Gastrocnemius medialis (tissue), 4 donors: ENCODE results near the gene RUFY2. TPM values are rescaled to one million over a fixed set of nuclear protein-coding genes. Genes with fewer than 3 reads are reported as not detected.

ENCODE experiments used
- ATAC-seq, 2 donors: fragments of 150-250 bp; one replicate each; pipeline ENCODE4 v1.9.1; 2016
- DNase-seq, 2 donors: peaks; one replicate each; pipeline ENCODE4 v3.0.0-alpha.2; 2019
- H3K27ac ChIP-seq, 4 donors: fragments of 200-600 bp; sonication (generic); 1 replicate in 1 of 4; 2 replicates in 3 of 4; pipeline ENCODE4 v1.5.1; 2016 to 2018; ENCODE audit warnings: mild to moderate bottlenecking in 2 of 4, moderate library complexity in 1 of 4
- H3K27me3 ChIP-seq, 3 donors: fragments of 200-600 bp; sonication (generic) in 2 of 3; 1 replicate in 1 of 3; 2 replicates in 2 of 3; pipeline versions ENCODE4 v1.5.1 to v1.6.0; 2016 to 2019; ENCODE audit warnings: mild to moderate bottlenecking in 1 of 3, moderate library complexity in 1 of 3
- H3K36me3 ChIP-seq, 2 donors: fragments of 200-600 bp; sonication (generic) in 1 of 2; one replicate each; pipeline ENCODE4 v1.5.1; 2017 to 2018
- H3K4me1 ChIP-seq, 2 donors: fragments of 200-600 bp; sonication (generic) in 1 of 2; one replicate each; pipeline ENCODE4 v1.5.1; 2016 to 2017; ENCODE audit warnings: mild to moderate bottlenecking in 2 of 2
- H3K4me3 ChIP-seq, 4 donors: fragments of 200-600 bp; sonication (generic) in 3 of 4; 1 replicate in 1 of 4; 2 replicates in 3 of 4; pipeline ENCODE4 v1.5.1; 2016 to 2019; ENCODE audit warnings: mild to moderate bottlenecking in 2 of 4
- H3K9me3 ChIP-seq, 3 donors: fragments of 200-600 bp; sonication (generic) in 2 of 3; 1 replicate in 1 of 3; 2 replicates in 2 of 3; pipeline ENCODE4 v1.5.1; 2016 to 2019
- POLR2A ChIP-seq, 2 donors: fragments of 450-650 bp; IDR thresholded peaks; one replicate each; pipeline ENCODE4 v1.6.1; 2017; ENCODE audit warnings: antibody characterized with exemption in 2 of 2, mild to moderate bottlenecking in 2 of 2, moderate library complexity in 2 of 2
- in situ Hi-C, 4 donors: fragments of 200-750 bp; cut with MboI; loops; one replicate each; pipeline versions ENCODE4 v1.15.0 to v1.8.0; 2017; ENCODE audit warnings: low sequenced_read_pairs in 4 of 4
- intact Hi-C: fragments of 100-400 bp; cut with DNase I; formaldehyde crosslinking; loops from one replicate; pipeline ENCODE4 v1.15.1; 2023; ENCODE audit warnings: low total_unique reads
- total RNA-seq, 4 donors: library from RNA; depleted of rRNA; stranded (reverse); fragments of >200 nt; gene quantifications; one replicate each; pipeline versions ENCODE4 v1.1.0 to v1.2.3, GENCODE V29; 2016
- TF ChIP-seq, protein P1 (sequence below), 5 experiments: fragments of 450-650 bp in 3 of 5; fragments of 200-600 bp in 2 of 5; sonication (generic) in 2 of 5; IDR thresholded peaks in 4 of 5; conservative IDR thresholded peaks in 1 of 5; 1 replicate in 4 of 5; 2 replicates in 1 of 5; pipeline ENCODE4 v1.5.1; 2016 to 2019; ENCODE audit warnings: antibody characterized with exemption in 5 of 5, mild to moderate bottlenecking in 3 of 5, moderate library complexity in 3 of 5

Gene RUFY2
- total RNA-seq, 4 donors from 2014 or later, result 8.9 to 15.7 (median 11.7) TPM

GRCh38 chr10:68424454-68425014, 17.5 kb upstream of the RUFY2 start:
- Histone ChIP-seq H3K27me3 (no peaks in the 10 kb centered on the region), H3K27ac (no peak overlapping the region), H3K4me1 (no peaks in the 10 kb centered on the region), H3K4me3 (no peak overlapping the region), H3K9me3 (no peaks in the 10 kb centered on the region), H3K36me3 (no peaks in the 10 kb centered on the region)
- ATAC-seq (no peak), DNase-seq (no peak)
- TF ChIP-seq, protein P1, sequence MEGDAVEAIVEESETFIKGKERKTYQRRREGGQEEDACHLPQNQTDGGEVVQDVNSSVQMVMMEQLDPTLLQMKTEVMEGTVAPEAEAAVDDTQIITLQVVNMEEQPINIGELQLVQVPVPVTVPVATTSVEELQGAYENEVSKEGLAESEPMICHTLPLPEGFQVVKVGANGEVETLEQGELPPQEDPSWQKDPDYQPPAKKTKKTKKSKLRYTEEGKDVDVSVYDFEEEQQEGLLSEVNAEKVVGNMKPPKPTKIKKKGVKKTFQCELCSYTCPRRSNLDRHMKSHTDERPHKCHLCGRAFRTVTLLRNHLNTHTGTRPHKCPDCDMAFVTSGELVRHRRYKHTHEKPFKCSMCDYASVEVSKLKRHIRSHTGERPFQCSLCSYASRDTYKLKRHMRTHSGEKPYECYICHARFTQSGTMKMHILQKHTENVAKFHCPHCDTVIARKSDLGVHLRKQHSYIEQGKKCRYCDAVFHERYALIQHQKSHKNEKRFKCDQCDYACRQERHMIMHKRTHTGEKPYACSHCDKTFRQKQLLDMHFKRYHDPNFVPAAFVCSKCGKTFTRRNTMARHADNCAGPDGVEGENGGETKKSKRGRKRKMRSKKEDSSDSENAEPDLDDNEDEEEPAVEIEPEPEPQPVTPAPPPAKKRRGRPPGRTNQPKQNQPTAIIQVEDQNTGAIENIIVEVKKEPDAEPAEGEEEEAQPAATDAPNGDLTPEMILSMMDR (IDR thresholded peaks at IDR 0.05 in 4 of 5, conservative IDR thresholded peaks at IDR 0.05 in 1 of 5), result no peak
- TF ChIP-seq POLR2A (IDR thresholded peaks at IDR 0.05), result no peak
- in situ Hi-C loops, result no loop called here
- intact Hi-C loops, result no loop called here

DNA sequence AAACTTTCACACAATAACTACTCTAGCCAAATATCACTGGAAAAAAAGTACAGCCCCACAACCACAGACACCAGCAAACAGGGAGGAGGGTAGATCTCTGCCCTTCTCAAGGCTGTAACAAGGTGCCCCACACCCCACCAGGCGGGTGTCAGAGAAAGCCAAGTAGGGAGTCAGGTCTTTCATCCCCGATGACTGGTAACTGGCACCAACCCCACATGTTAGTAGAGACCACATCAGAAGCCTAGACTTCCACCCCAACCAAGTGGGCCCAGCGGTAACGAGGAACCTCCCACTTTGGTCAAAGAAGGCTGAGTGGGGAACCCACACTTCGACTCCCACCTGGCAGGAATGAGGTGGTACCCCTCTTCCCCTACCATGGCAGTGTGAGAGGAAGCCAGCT, 16.4 kb upstream of the RUFY2 start:
- TF ChIP-seq, protein P1 (IDR thresholded peaks at IDR 0.05 in 4 of 5, conservative IDR thresholded peaks at IDR 0.05 in 1 of 5), result no peak
- no peak for TF ChIP-seq POLR2A (IDR thresholded peaks at IDR 0.05)
- DNase-seq (no peak), ATAC-seq (no peak)
- intact Hi-C loops, result no loop called here
- Histone ChIP-seq H3K36me3 (no peaks in the 10 kb centered on the region), H3K27ac (no peak overlapping the region), H3K4me3 (no peak overlapping the region), H3K4me1 (no peaks in the 10 kb centered on the region), H3K27me3 (no peaks in the 10 kb centered on the region), H3K9me3 (no peaks in the 10 kb centered on the region)
- in situ Hi-C loops, result no loop called here

DNA sequence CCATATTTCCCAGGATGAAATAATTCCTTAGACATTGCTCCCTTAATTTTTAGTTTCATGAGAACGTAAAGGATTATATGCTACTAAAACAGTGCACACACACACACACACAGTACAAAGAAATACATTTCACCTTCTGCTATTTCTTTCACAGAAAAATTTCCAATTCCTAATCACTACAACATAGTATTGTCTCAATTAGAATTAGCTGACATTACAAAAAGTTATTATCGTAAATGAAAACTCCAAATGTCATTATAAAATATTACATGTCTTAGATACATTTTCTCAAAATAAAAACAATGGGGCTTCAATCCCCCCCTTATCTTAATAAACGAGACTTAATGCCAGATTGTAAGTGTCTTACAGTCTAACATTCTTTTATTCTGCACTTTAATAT, 12.3 kb upstream of the RUFY2 start:
- H3K27me3 ChIP-seq, result no peaks in the 10 kb centered on the region
- intact Hi-C loops, result no loop called here
- no peak overlapping the region for H3K4me3 ChIP-seq
- no peak overlapping the region for H3K27ac ChIP-seq
- H3K4me1 ChIP-seq, result no peaks in the 10 kb centered on the region
- in situ Hi-C loops, result no loop called here
- no peak for DNase-seq
- no peaks in the 10 kb centered on the region for H3K36me3 ChIP-seq
- TF ChIP-seq, protein P1 (IDR thresholded peaks at IDR 0.05 in 4 of 5, conservative IDR thresholded peaks at IDR 0.05 in 1 of 5), result no peak
- no peak for TF ChIP-seq POLR2A (IDR thresholded peaks at IDR 0.05)
- ATAC-seq, result no peak
- H3K9me3 ChIP-seq, result no peaks in the 10 kb centered on the region

GRCh38 chr10:68408898-68409518, 1.9 kb upstream of the RUFY2 start:
- no peak for TF ChIP-seq POLR2A (IDR thresholded peaks at IDR 0.05)
- TF ChIP-seq, protein P1 (IDR thresholded peaks at IDR 0.05 in 4 of 5, conservative IDR thresholded peaks at IDR 0.05 in 1 of 5), result no peak
- Histone ChIP-seq H3K4me3 (no peak overlapping the region), H3K27ac (no peak overlapping the region), H3K36me3 (no peaks in the 10 kb centered on the region), H3K9me3 (no peaks in the 10 kb centered on the region), H3K27me3 (no peaks in the 10 kb centered on the region), H3K4me1 (peaks cover 3 to 11% of the 10 kb centered on the region in 2 donors)
- intact Hi-C loops, result loop anchor here (5.0 to 10.0 kb wide), 3 partner anchors 77 to 644 kb away; partner anchors contain the start of genes DDX50, HNRNPH3 and PBLD
- no peak for DNase-seq
- no peak for ATAC-seq
- in situ Hi-C loops, result no loop called here
